Testis (tissue), 3 donors: ENCODE results near the gene C6orf136. TPM values are rescaled to one million over a fixed set of nuclear protein-coding genes. Genes with fewer than 3 reads are reported as not detected.

Experiments used
- DNase-seq: peaks from one replicate; pipeline ENCODE4 v3.0.0-alpha.2; 2019
- H3K27ac ChIP-seq, 2 donors: fragments of 200-600 bp; sonication (generic); one replicate each; pipeline ENCODE4 v1.5.1; 2019
- H3K27me3 ChIP-seq: fragments of 200-600 bp; sonication (generic); one replicate; pipeline ENCODE4 v1.5.1; 2019
- H3K36me3 ChIP-seq: fragments of 200-600 bp; sonication (generic); one replicate; pipeline ENCODE4 v1.5.1; 2017; ENCODE audit warnings: low read depth; ENCODE audit errors: missing control alignments
- H3K4me1 ChIP-seq: fragments of 200-600 bp; sonication (generic); one replicate; pipeline ENCODE4 v1.5.1; 2019
- H3K4me3 ChIP-seq, 2 donors: fragments of 200-600 bp; sonication (generic); one replicate each; pipeline ENCODE4 v1.5.1; 2017 to 2019
- H3K9me3 ChIP-seq: fragments of 200-600 bp; sonication (generic); one replicate; pipeline ENCODE4 v1.5.1; 2017
- POLR2A ChIP-seq: fragments of 450-650 bp; IDR thresholded peaks from one replicate; pipeline ENCODE4 v1.6.1; 2017; ENCODE audit warnings: antibody characterized with exemption, mild to moderate bottlenecking, moderate library complexity
- WGBS, 2 donors: methylation state at CpG; one replicate each; pipeline ENCODE4 v1.1.5; 2018; 5-methylcytosine and 5-hydroxymethylcytosine counted together
- intact Hi-C: fragments of 100-400 bp; cut with DNase I; formaldehyde crosslinking; loops from one replicate; pipeline ENCODE4 v1.15.1; 2023; ENCODE audit warnings: low total_unique reads
- polyA plus RNA-seq: library from polyadenylated mRNA; stranded (reverse); fragments of 350-450 nt; fragmentation: Illumina TruSeq; extraction: RNeasy Lipid Tissue Mini Kit (QIAGEN cat#74804); gene quantifications from one replicate; pipeline ENCODE4 v1.2.3, GENCODE V29; 2014; ENCODE audit warnings: low read depth, low replicate concordance; ENCODE audit not compliant: insufficient read depth
- total RNA-seq, 2 donors: library from RNA; depleted of rRNA; stranded (reverse); fragments of >200 nt; gene quantifications; one replicate each; pipeline ENCODE4 v1.2.3, GENCODE V29; 2016
- TF ChIP-seq, protein P1 (sequence below), 3 experiments: fragments of 450-650 bp in 2 of 3; fragments of 200-600 bp in 1 of 3; sonication (generic) in 1 of 3; IDR thresholded peaks; one replicate each; pipeline ENCODE4 v1.5.1; 2016 to 2019; ENCODE audit warnings: antibody characterized with exemption in 3 of 3, mild to moderate bottlenecking in 2 of 3, moderate library complexity in 1 of 3

C6orf136 gene
- total and polyA plus RNA-seq, 3 donors from 2014 or later = 17.8 to 26.0 (median 22.0) TPM

DNA sequence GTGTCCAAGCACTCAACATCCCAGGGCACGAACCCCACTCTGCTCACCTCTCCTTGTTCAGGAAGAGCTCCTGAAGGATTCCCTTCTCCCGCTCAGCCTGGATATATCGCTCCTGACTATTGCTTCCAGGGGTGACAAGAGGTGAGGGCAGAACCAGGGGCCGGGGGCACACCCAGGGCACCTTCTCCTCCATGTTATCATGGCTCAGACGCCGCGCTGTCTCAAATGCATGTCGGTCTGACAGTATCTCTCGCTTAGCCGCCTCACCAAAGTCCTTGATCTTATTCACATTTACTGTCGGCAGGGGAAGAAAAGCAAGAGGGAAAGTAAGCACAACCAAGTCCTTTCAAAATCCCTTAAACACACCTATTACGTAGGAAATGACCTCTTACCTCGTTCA, 43.0 kb upstream of the C6orf136 start:
- 94 to 95% methylated on average over 13 of the region's 13 CpGs for WGBS, 2 donors
- Histone ChIP-seq H3K27me3 (no peaks in the 10 kb centered on the region), H3K9me3 (no peaks in the 10 kb centered on the region), H3K36me3 (no peaks in the 10 kb centered on the region), H3K4me3 (no peak overlapping the region), H3K27ac (no peak overlapping the region), H3K4me1 (no peaks in the 10 kb centered on the region)
- TF ChIP-seq POLR2A = no peak
- TF ChIP-seq, protein P1, sequence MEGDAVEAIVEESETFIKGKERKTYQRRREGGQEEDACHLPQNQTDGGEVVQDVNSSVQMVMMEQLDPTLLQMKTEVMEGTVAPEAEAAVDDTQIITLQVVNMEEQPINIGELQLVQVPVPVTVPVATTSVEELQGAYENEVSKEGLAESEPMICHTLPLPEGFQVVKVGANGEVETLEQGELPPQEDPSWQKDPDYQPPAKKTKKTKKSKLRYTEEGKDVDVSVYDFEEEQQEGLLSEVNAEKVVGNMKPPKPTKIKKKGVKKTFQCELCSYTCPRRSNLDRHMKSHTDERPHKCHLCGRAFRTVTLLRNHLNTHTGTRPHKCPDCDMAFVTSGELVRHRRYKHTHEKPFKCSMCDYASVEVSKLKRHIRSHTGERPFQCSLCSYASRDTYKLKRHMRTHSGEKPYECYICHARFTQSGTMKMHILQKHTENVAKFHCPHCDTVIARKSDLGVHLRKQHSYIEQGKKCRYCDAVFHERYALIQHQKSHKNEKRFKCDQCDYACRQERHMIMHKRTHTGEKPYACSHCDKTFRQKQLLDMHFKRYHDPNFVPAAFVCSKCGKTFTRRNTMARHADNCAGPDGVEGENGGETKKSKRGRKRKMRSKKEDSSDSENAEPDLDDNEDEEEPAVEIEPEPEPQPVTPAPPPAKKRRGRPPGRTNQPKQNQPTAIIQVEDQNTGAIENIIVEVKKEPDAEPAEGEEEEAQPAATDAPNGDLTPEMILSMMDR (IDR thresholded peaks at IDR 0.05) = no peak
- no peak for DNase-seq
- intact Hi-C loops = loop anchor here (10.0 kb wide), 1 partner anchor 119 kb away; the partner anchor contains the start of gene HLA-E

DNA sequence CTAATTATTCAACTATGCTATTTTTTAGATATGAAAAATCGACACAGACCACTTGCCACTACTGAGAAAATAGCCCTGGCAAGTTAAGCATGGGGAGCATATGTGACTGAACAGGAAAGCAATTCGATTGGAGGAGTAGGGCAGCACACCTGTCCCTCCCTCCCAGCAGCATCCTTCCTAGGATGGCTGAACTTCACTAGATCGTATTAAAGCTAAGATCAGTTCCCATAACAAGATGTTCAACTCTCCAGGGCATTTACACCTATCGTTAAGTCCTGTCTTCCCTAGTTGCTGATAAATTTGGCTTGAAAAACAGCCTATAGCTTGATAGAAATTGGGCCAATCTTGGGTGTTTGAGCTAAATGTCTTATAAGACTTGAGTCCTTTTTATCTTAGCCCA, 36.9 kb upstream of the C6orf136 start:
- DNase-seq = no peak
- intact Hi-C loops = no loop called here
- no peaks in the 10 kb centered on the region for H3K36me3 ChIP-seq
- peaks cover 25% of the 10 kb centered on the region for H3K4me1 ChIP-seq
- H3K27me3 ChIP-seq = no peaks in the 10 kb centered on the region
- no peak overlapping the region for H3K4me3 ChIP-seq
- 79 to 84% methylated on average over 4 of the region's 4 CpGs for WGBS, 2 donors
- no peaks in the 10 kb centered on the region for H3K9me3 ChIP-seq
- H3K27ac ChIP-seq = peak overlapping the region in 1 of 2 donors; percentile 2
- no peak for TF ChIP-seq POLR2A
- TF ChIP-seq, protein P1 (IDR thresholded peaks at IDR 0.05) = no peak

DNA sequence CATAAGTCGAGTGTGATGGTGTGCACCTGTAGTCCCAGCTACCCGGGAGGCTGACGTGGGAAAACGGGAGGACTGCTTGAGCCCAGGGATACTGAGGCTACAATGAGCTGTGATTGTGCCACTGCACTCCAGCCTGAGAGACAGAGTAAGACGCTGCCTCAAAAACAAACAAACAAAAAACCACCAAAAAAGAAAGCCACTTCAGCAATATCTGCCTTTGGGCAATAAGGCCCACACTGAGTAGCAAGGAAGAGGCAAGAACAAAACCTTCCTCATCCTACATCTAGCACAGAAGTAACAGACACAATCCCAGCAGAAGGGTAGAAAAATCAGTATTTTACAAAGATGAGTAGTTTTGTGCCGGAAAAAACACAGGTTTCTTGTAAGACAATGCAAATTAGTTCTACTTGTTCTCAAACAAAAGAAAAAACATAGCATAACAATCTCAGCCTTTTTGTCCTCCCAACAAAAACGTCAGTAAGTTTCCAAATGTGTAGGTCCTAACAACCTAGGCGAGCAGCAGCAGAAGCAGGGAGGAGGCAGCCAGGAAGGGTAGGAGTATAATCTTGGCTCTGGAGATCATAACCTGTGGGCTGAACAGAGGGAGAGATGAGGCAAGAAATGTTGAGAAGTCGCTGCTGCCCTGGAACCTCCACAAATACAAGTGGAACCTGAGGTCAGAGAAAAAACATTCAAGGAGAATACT, 35.6 kb upstream of the C6orf136 start:
- no peak for DNase-seq
- WGBS, 2 donors = 58 to 62% methylated on average over 9 of the region's 9 CpGs
- TF ChIP-seq POLR2A = no peak
- TF ChIP-seq, protein P1 (IDR thresholded peaks at IDR 0.05) = no peak
- Histone ChIP-seq H3K4me1 (peaks cover 25% of the 10 kb centered on the region), H3K27ac (peak overlapping the region in 1 of 2 donors; percentile 17), H3K36me3 (no peaks in the 10 kb centered on the region), H3K4me3 (no peak overlapping the region), H3K27me3 (no peaks in the 10 kb centered on the region), H3K9me3 (no peaks in the 10 kb centered on the region)
- intact Hi-C loops = no loop called here

DNA sequence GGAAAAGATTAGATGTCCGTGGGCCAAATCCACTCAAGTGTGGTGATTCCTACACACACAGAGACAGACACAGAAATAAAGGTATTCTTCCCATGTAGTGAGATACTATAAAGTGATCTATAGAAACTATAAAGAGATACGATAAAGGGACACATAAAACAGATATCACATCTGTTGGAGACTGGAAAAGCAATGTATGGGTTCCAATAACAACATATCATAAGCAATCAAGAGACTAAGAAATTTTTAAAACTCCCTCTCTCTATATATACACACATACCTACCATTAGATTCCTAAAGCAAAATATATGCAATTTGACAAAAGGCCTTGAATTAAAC, 35.1 kb upstream of the C6orf136 start:
- 60 to 62% methylated on average over 2 of the region's 2 CpGs for WGBS, 2 donors
- TF ChIP-seq, protein P1 (IDR thresholded peaks at IDR 0.05) = no peak
- TF ChIP-seq POLR2A = no peak
- no peaks in the 10 kb centered on the region for H3K36me3 ChIP-seq
- peaks cover 25% of the 10 kb centered on the region for H3K4me1 ChIP-seq
- H3K27me3 ChIP-seq = no peaks in the 10 kb centered on the region
- H3K27ac ChIP-seq = no peak overlapping the region
- DNase-seq = no peak
- H3K9me3 ChIP-seq = no peaks in the 10 kb centered on the region
- no peak overlapping the region for H3K4me3 ChIP-seq
- intact Hi-C loops = no loop called here

GRCh38 chr6:30612213-30612612, 34.7 kb upstream of the C6orf136 start:
- peaks cover 25% of the 10 kb centered on the region for H3K4me1 ChIP-seq
- TF ChIP-seq, protein P1 (IDR thresholded peaks at IDR 0.05) = no peak
- TF ChIP-seq POLR2A = no peak
- no peaks in the 10 kb centered on the region for H3K27me3 ChIP-seq
- no peak overlapping the region for H3K4me3 ChIP-seq
- H3K27ac ChIP-seq = peak overlapping the region in 1 of 2 donors; percentile 48
- no peaks in the 10 kb centered on the region for H3K36me3 ChIP-seq
- 70 to 82% methylated on average over 1 of the region's 1 CpG for WGBS, 2 donors
- intact Hi-C loops = no loop called here
- H3K9me3 ChIP-seq = no peaks in the 10 kb centered on the region
- DNase-seq = no peak
